ENCODE data around the gene EN2.

DNA sequence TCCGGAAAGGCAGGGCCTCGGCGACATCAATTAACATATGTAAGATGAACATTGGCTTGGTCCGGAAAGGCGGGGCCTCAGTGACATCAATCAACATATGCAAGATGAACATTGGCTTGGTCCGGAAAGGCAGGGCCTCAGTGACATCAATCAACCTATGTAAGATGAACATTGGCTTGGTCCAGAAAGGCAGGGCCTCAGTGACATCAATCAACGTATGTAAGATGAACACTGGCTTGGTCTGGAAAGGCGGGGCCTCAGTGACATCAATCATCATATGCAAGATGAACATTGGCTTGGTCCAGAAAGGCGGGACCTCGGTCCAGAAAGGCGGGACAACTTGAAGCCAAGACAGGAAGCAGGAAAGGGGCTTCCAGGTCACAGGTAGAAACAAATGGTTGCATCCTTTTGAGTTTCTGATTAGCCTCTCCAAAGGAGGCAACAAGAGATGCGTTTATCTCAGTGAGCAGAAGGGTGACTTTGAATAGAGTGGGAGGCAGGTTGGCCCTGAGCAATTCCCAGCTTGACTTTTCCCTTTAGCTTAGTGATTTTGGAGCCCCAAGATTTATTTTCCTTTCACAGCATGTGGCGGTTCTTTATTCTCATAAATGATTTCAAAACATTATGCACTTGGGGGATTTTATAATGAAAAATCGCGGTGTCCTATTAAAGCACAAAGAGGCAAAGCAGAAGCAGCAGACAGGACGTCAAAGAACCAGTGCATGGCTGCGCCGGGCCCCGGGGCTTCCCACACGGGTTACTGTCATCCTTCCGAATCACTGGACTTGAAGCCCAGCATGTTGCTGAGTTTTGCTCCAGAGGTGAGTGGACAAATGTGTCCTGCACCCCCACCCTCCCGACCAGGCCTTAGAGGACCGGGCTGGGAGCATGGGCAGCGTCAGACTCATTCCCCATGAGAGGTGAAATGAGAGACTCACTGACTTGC lies 43.1 kb upstream of the EN2 start:
- TF ChIP-seq CTCF (IDR thresholded peaks at IDR 0.05; ENCODE audit: insufficient read depth, low read length) (no peak), POLR2AphosphoS5 (IDR thresholded peaks at IDR 0.05; ENCODE audit: low read depth) (no peak), GABPA (IDR thresholded peaks at IDR 0.05; ENCODE audit: low read depth) (no peak), REST (IDR thresholded peaks at IDR 0.05; ENCODE audit: insufficient replicate concordance, low read depth) (no peak), SPI1 (IDR thresholded peaks at IDR 0.05; ENCODE audit: borderline replicate concordance, low read depth) (no peak)
